ENCODE measurements around the gene MEOX2.

GRCh38 chr7:15669443-15670090 lies 16.9 kb downstream of the MEOX2 start:
- TF ChIP-seq ESRRA (CRISPR knock-in tag; IDR thresholded peaks at IDR 0.05; ENCODE audit: low read depth) (no peak), EZH2 (conservative IDR thresholded peaks at IDR 0.05; ENCODE audit: low read depth, low read length) (no peak), HNF4G (IDR thresholded peaks at IDR 0.05; ENCODE audit: borderline replicate concordance, low read depth, low read length) (no peak), HNF4G (CRISPR knock-in tag; IDR thresholded peaks at IDR 0.05; ENCODE audit: borderline replicate concordance, low read depth) (no peak), ZNF530 (CRISPR knock-in tag; IDR thresholded peaks at IDR 0.05; ENCODE audit: low read depth) (no peak), XBP1 (CRISPR knock-in tag; IDR thresholded peaks at IDR 0.05) (no peak), TEAD2 (CRISPR knock-in tag; IDR thresholded peaks at IDR 0.05) (no peak)
